Fibroblast of the conjunctiva (primary cell): ENCODE data around the gene NAGA.
"Not testable (repeated sequence)": the region's sequence is repeated elsewhere in the genome, so short reads cannot be mapped to it uniquely, and the experiment has no call there.

ENCODE experiments used
- DNase-seq: peaks from one replicate; pipeline ENCODE4 v3.0.0-alpha.2; 2010; ENCODE audit warnings: low read depth

Gene NAGA

DNA sequence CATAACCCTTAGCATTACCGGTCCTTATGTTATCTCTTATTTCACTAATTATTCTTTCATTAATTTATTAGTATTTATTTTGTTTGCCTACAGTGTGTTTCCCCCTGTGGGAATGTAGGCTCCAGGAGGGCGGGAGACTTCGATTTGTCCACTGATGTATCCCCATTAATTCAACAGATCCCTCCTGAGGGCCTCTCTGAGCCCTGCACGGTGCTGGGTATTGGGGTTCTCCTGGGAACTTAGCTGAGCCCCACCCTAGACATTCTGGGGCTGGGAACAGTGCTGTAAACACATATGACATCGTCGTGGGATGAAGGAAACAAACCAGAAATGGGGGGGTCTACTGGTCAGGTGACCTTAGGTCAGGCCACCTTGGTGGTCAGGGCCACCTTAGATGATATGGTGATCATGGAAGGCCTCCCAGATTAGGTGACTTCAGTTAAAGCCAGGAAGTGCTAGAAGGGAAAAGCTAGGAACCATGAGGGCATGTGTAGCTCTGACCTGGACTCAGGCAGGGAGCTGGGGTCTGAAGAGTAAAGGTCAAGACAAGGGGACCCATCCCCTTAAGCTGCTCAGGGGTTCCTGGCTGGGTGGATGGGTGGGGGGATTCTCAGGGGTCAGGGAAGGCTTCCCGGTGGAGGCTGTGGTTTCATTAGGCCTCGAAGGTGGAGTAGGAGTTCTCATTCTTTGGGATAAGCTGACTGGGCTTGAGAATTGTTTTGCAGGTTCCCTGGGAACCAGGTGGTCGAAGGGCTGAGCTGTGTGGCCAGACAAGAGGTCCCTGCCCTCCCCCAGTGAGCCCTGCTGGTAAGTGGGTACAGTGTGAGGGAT, 4.4 kb upstream of the NAGA start:
- no peak for DNase-seq

DNA sequence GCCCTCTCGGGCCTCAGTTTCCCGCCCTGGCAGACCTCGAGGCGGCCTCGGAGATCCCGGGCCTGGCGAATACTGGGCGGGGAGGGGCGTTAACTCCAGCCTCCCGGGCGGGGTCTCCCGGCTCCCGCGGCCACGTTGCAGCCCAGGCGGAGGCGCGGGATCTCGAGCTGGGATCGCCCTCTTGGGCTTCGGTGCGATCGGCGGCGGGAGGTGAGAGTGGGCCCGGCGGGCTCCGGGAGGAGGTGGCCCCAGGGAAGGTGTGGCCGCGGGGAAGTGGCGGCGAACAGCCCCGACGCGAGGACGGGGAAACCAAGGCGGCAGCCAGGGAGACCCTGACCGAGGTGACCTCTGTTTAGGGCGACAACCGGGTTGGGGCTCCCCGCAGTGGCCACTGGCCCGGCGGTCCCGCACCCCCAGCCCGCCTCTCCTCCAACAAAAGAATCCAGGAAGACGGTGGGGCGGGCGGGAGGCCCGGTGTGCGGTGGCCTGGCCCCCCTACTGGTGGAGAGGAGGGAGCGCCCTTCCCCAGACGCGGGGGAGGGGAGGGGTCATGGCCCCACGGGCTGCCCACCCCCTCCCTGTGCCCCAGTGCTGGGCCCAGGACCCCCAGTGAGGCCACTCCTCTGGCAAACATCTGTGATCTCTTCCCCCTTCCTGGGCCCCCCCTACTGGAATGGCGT, 3.7 kb upstream of the NAGA start, which contains the start of gene PHETA2:
PHETA2 (plus strand) TSS at position 117 of the 680 bp plus-strand sequence. CDS start 3,046 bp downstream, outside the sequence.
- DNase-seq, result no peak

DNA sequence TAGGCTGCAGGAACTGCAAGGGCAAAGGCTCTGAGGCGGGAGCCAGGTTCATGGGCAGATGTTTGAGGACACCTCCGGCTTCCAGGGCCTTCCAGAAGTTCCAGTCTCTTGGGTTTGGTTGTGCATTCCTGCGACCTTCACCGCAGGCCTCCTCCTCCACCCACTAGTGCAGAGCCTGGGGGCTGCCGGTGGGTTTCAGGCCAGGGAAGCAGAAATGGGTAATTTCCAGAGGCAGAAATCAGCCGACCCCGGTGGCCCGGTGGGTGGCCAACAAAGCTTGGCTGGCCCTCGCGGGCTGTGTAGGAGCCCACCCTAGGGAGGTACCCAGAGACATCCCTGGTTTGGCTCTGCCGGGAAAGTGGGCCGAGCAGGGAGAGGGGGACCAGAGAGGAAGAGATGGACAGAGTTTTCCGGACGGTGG, 3.0 kb upstream of the NAGA start:
- no peak for DNase-seq

DNA sequence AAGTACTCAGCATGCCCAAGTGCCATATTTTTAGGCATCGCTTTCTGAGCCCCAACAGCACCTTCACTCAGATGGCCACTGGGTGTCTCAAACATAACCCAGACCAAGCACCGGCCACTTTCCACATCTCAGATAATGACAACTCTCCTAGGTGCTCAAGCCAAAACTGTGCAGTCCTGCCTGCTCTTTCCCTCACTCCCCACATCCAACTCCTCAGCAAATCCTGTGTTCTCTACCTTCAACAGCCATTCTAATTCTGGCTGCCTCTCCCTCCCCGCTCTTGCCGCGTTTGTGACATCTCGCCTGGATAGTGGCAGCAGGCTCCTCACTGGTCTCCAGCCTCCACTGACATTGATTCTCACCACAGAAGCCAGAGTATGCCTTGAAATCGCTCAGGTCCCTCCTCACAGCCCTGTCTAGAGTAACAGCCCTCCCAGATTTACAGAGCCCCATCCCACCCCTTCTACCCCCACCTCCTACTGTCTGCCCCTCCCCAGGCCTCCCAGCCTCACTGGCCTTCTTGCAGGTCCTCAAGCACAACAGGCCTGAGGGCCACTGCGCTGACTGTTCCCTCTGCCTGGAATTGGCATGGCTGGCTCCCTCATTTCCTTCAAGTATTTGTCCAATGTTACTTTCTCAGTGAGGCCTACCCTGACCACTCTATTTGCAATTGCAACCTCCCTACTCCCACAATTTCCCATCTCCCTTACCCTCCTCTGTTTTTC, 2.2 kb upstream of the NAGA start:
- no peak for DNase-seq

DNA sequence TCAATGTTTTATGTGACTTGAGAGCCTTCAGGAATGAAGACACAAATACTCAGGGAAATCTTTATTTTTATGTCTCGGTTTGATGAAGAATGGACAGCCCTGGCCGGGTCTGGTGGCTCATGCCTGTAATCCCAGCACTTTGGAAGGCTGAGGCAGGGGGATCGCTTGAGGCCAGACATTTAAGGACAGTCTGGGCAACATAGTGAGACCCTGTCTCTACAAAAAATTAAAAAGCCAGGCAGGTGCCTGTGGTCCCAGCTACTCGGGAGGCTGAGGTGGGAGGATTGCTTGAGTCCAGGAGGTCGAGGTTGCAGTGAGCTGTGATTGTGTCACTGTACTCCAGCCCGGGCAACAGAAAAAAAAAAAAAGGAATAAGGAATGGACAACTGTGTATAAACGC, 896 bp upstream of the NAGA start:
- not testable (repeated sequence) for DNase-seq

DNA sequence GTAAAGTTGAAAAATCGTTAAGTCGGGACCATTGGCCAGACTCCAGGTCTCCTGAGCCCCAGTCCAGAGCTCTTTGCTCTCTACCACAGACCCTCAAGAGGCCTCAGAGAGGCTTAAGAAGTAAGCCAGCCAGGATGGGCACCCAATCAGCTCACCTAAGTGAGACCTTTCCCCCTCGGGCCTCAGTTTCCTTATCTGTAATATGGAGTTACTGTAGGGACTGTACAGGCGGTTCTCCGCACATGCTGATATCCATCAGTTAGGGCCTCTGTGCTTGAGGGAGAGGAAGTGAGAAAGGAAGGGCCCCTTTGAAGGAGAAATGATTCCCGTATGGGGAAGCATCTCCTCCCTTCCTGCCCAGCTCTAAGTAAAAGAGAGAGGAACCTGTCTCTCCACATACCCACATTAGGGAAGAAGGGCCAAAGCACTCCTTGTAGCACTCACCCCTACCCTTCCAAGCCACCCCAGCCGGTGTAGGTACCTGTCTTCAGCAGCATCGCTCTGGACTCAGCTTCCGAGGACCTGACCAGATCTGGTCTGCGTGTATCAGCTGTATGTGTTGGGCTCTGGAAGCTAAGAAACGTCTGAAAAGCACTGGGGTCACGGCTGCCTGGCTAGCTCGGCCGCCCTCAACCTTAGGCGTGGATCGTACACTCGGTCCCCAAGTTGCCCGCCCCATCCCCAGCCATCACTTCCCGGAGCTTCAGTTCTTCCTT, 653 bp downstream of the NAGA start:
- no peak for DNase-seq

DNA sequence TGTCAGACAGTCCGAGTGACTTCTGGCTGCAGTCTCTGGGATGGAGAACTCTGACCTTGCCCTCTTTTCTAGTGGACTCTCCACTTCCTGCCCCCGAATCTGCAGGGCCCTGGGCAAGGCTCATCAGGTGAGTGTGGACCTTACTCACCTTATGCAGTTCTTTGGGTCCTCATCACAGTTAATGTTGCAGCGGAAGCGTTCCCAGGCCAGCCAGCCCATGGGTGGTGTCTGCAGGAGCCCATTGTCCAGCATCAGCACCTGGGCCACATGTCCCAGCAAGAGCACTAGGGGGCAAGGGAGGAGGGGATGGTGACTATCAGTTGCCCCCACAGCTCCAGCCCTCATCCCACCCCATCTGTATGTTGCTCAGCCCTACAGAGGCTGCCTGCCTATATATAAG, 2.3 kb downstream of the NAGA start:
- no peak for DNase-seq

DNA sequence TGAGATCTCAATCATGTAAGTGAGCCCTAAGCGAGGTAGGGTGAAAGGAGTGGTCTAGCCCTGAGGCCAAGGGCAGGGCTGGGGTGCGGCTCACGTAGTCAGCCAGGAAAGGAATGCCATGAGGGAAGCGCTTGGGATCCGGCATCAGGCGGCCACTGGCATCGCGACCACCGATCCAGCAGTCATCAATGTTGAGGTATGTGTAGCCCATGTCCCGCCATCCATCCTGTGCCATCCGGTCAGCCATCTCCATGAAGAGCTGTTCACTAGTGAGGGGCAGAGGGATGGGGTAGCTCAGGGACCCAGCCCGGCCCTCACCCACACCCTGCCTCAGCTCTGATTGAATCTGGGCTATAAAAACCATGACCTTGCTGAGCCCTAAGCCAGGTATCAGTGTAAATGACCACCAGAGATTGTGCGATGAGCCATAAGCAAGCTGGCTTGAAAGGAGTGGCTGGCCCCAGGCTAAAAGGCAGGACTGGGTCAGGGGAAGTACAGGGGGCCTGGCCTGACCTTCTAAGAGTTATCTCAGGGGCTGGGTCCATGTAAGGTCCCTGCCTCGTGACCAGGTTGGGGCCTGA, 2.9 kb downstream of the NAGA start:
- no peak for DNase-seq

DNA sequence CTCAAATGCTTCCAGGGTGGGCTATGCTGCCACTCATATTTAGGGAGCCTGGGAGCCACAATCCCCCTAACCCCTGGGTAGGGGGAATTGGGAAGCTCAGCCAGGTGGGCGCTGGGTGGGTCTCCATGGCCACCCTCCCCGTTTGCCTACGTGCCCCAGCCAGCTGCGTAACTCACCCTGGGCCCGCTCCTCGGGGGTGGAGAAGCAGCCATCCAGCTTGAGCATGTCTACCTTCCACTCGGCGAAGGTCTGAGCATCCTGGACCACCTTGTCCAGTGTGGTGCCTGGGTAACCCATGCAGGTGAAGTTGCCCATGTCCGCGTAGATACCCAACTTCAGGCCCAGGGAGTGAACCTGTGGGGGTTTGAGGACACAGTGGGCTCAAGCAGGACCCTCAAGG, 3.7 kb downstream of the NAGA start:
- DNase-seq, result no peak

DNA sequence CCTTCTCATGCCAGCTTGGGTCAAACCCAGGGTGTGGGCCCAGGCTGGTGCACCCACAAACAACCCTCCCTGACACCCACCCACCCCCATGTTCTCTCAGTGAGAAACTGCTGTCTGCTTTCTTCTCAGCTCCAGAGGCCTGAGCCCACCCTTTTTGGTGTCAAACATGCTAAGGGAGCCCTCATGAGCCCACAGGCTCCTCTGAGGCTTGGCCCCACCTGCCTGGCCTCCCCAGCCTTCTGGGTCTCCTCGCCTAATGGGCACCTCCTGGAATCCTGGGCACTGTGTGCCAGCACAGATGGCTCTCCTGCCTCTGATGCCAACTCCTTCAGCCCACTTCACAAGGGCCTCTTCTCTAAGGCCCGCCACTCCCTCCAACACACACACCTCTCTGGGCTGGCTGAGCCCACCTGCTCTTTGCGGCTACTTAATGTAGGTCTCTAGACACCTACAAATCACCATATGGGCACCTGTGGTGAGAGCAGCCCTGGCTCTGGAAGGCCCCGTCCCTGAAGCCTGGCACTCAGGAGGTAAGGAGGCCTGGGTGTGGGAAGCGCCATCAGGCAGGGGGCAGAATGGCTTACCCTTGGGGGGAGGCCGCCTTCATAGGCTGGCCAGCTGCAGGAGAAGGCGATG, 4.4 kb downstream of the NAGA start:
- DNase-seq, result no peak

DNA sequence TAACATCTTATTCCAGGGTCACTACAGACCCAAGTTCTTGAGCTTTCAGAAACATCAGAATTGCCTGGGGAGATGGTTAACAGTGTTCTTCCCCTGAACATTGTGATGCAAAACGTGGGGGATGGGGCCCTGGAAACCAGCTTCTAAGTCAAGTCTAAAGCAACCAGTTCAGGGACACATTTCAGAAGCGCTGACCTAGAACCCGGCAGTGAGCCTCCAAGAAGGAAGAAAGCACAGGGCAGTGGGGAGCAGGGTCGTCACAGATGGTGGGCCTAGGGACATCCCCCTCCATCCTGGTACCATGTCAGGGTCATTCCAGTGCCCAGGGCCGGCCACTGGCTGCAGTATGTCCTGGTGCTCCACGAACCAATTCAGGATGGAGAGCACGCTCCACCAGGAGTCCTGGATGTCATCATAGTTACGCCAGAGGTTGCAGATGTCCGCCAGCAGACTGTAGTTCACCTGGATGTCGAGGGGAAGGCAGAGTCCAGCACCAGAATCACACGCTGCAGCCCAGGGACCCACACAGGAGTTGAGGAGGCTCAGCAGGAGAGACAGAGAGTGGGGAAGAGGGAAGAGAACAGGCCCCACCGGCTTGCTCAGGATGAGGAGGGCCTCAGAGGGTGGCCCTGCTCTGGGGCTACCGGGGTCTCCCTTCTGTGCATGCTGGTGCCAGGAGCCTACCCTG, 5.0 kb downstream of the NAGA start:
- no peak for DNase-seq

DNA sequence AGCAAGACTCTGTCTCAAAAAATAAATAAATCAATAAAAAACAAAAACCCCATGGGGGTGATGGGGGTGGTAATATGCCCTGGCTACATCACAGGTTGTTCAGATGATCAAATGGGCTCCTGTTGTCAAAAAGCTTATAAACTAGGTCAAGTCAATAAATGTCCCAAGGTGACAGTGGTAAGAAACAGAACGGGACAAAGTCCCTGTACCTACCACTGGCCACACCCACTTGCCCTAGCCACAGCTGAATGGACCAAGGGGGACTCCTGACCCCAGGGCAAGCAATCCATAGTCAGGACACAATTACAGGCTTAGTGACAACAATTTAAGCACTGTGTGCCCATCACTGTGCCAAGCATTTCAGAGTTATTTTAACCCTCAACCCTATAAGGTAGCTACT, 6.0 kb downstream of the NAGA start:
- DNase-seq, result no peak

DNA sequence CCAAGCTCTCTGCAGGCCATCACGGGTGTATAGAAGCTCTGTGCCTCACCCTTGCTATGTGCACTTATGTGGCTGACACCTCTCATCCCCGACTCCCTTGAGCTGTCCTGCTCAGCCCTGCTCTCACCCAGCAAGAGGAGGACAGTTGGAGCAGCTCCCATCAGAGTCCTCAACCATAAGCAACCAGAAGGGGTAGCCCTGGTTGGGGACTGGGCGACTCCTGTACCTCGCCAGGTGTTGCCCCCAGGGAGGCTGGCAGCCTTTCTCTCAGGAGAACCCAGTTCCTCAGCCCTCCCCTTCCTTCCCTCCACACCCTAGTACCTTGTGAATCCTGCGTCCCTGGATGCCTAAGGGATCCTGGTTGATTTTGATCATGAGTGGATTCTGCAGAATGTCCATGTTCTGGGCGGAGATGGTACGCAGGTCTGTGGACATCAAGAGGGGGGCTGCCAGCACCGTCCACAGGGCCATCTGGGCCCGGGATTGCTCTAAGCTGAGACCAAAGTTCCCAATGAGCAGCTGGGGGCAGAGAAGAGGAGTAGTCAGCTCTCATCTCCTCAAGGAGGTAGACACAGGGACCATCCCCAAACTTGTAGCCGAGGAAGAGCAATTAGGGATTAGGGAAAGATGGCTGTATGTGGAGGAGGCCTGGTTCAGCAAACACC, 8.0 kb downstream of the NAGA start:
- DNase-seq, result no peak

DNA sequence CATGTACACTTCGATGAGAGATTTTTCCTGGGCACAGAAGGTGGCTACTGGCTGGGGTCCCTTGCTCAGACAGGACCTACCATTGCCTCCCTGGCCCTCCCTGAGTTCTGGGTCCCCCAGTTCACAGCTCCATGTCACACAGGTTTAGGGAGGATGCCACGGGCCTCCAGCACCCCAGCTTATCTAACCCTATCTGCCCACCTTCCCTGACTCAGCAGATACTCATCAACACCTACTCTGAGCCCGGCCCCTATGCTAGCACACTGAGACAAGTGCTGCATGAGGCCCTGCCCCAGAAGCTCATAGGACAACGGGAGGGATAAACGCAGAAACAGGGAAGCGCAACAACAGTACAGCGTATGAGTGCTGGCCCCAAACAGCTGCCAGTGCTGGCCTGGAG, 9.6 kb downstream of the NAGA start:
- no peak for DNase-seq

DNA sequence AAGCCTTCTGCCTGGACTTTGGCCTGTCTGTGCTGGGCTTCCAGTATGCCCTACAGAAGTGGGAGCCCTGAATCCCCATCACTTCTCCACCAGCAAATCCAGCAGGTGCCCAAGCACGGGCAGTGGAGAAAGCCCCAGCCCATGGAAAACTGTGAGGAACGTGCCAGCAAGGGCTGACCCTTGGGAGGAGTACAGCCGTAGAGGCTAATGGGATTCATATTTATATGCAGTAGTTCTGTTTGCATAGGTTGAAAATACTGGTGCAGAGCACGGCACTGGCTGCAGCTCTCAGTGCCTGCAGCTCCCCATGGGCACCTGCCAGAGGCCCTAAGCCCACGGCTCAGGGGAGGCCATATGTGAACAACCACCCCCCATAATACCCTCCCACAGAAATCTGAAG, 10.1 kb downstream of the NAGA start:
- DNase-seq, result no peak

DNA sequence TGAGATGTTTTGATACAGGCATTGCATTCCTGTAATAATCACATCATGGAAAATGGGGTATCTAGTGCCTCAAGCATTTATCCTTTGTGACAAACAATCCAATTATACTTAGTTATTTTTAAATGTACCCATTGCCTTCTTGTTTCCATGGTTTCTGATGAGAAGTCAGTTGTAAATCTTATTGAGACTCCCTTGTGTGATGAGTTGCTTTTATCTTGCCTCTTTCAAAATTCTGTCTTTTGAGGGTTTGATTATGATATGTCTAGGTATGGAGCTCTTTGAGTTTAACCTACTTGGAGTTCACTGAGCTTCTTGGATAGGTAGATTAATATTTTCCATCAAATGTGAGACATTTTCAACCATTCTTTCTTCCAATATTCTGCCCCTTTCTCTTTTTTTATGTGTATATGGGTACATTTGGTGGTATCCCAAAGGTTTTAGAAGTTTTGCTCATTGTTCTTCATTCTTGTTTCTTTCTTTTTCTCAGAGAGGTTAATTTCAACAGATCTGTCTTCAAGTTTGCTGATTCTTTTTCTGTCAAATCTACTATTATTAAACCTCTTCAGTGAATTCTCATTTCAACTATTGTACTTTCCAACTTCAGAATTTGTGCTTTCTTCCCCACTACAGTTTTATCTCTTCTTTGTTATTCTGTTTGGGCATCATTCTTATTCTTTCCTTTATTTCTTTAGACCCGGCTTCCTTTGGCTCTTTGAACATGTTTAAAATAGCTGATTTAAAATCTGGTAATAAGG, 13.7 kb downstream of the NAGA start:
- DNase-seq, result no peak

DNA sequence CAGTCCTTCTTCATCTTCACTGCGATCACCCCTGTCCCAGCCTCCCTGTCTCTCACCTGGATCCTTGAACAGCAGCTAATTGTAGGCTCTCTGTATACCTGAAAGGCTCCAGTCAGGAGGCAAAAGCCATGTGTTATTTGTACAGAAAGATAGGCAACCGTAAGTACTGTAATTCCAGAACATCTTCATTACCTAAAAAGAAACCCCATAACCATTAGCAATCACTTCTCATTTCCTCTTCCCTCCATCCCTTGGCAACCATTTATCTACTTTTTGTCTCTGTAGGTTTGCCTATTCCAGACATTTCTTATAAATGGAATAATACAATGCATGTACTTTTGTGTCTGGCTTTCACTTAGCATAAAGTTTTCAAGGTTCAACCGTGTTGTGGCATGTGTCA, 17.8 kb downstream of the NAGA start:
- DNase-seq, result no peak

DNA sequence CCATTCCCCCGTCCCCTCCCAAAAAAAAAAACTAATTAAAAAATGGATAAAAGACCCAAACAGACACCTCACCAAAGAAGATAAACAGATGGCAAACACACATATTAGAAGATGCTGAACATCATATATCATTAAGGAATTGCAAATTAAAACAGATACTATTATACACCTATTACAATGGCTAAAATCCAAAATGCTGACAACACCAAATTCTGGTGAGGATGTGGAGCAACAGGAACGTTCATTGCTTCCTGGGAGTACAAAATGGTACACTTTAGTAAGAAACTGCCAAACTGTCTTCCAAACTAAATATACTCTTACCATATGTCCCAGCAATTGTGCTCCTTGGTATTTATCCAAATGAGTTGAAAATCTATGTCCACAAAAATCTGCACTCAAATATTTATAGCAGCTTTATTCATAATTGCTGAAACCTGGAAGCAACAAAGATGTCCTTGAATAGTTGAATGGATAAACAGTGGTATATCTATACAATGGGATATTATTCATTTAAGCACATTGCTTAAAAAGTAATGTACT, 19.9 kb downstream of the NAGA start:
- no peak for DNase-seq

DNA sequence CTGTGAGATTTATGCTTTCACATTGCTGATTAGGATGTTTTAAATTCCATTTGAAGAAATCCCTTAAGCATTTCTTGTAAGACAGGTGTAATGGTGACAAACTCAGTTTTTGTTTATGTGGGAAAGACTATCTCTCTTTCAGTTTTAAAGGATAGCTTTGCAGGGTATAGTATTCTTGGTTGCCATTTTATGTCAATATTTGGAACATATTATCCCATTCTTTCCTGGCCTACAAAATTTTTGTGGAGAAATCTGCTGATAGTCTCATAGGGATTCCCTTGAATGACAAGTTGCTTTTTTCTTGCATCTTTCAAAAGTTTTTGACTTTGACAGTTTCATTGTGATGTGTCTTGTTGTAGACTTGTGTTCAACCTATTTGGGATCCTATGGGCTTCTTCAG, 28.8 kb downstream of the NAGA start:
- no peak for DNase-seq
